IMR-90 (cell line): ENCODE data around the gene DNM3. TPM values are rescaled to one million over a fixed set of nuclear protein-coding genes. Genes with fewer than 3 reads are reported as not detected.

Experiments
- ATAC-seq: fragments of 200-7000 bp; cut with Tn5 transposase; 2 replicates; pipeline ENCODE4 v1.9.1; 2020; ENCODE audit warnings: low read depth, mild to moderate bottlenecking, moderate library complexity
- BruUV-seq: library from RNA; stranded (reverse); fragments of 400-500 nt; replicated peaks from 2 replicates; lab custom pipeline; 2021; lab: Mats Ljungman, UMichigan
- CTCF ChIA-PET: fragments of 300-600 bp; formaldehyde crosslinking; extraction: SDS; loops from one replicate; lab custom pipeline; 2021; ENCODE audit warnings: antibody characterized with exemption; lab: Yijun Ruan, JAX
- POLR2A ChIA-PET: fragments of 300-600 bp; sonication (Branson Sonifier 250); formaldehyde crosslinking; loops from one replicate; lab custom pipeline; 2022; ENCODE audit warnings: antibody characterized with exemption; ENCODE audit not compliant: unreplicated experiment; lab: Charles Lee
- DNase-seq: peaks from one replicate; pipeline ENCODE4 v3.0.0; 2013
- H2AFZ ChIP-seq: replicated peaks from 2 replicates; pipeline ENCODE3; 2013; ENCODE audit warnings: low read length, mild to moderate bottlenecking; ENCODE audit not compliant: poor library complexity
- H2AK5ac ChIP-seq: 2 replicates; pipeline ENCODE4 v1.6.1; 2013; ENCODE audit warnings: low read depth, low read length, inconsistent platforms
- H2AK9ac ChIP-seq: replicated peaks from 2 replicates; pipeline ENCODE3; 2013; ENCODE audit warnings: mild to moderate bottlenecking, low read depth, low read length, moderate library complexity; ENCODE audit not compliant: poor library complexity
- H2BK120ac ChIP-seq: 2 replicates; pipeline ENCODE4 v1.6.1; 2013; ENCODE audit warnings: low read depth, low read length, inconsistent platforms
- H2BK15ac ChIP-seq: 3 replicates; pipeline ENCODE4 v1.6.1; 2013; ENCODE audit warnings: low read depth, low read length, inconsistent platforms
- H2BK20ac ChIP-seq: 2 replicates; pipeline ENCODE4 v1.6.1; 2013; ENCODE audit warnings: low read depth, mild to moderate bottlenecking, inconsistent platforms, low read length, moderate library complexity
- H2BK5ac ChIP-seq: 2 replicates; pipeline ENCODE4 v1.6.1; 2013; ENCODE audit warnings: mild to moderate bottlenecking, low read depth, low read length, inconsistent platforms; ENCODE audit not compliant: poor library complexity, severe bottlenecking
- H3K14ac ChIP-seq: replicated peaks from 2 replicates; pipeline ENCODE4 v1.6.1; 2013; ENCODE audit warnings: low read depth, low read length, inconsistent platforms
- H3K18ac ChIP-seq: 2 replicates; pipeline ENCODE4 v1.6.1; 2013; ENCODE audit warnings: low read depth, low read length, control low read depth
- H3K23ac ChIP-seq: 2 replicates; pipeline ENCODE4 v1.6.1; 2013; ENCODE audit warnings: low read depth, low read length, inconsistent platforms
- H3K27ac ChIP-seq: 2 replicates; pipeline ENCODE4 v1.5.1; 2013; ENCODE audit warnings: mild to moderate bottlenecking, control low read depth, low read length; ENCODE audit not compliant: insufficient read depth
- H3K27me3 ChIP-seq: 2 replicates; pipeline ENCODE4 v1.6.1; 2013; ENCODE audit warnings: low read length; ENCODE audit not compliant: control insufficient read depth, insufficient read depth
- H3K36me3 ChIP-seq: 2 replicates; pipeline ENCODE4 v1.6.1; 2013; ENCODE audit warnings: low read length, mixed read lengths; ENCODE audit not compliant: control insufficient read depth, insufficient read depth
- H3K4ac ChIP-seq: 2 replicates; pipeline ENCODE4 v1.6.1; 2013; ENCODE audit warnings: low read depth, low read length, inconsistent platforms
- H3K4me1 ChIP-seq: 2 replicates; pipeline ENCODE4 v1.6.1; 2013; ENCODE audit warnings: low read length, mixed read lengths; ENCODE audit not compliant: control insufficient read depth, insufficient read depth
- H3K4me2 ChIP-seq: 2 replicates; pipeline ENCODE4 v1.6.1; 2013; ENCODE audit warnings: low read depth, mild to moderate bottlenecking, control low read depth, low read length, moderate library complexity
- H3K4me3 ChIP-seq: 2 replicates; pipeline ENCODE4 v1.5.1; 2013; ENCODE audit warnings: low read depth, mild to moderate bottlenecking, control low read depth, low read length, moderate library complexity; ENCODE audit not compliant: insufficient read depth
- H3K56ac ChIP-seq: 2 replicates; pipeline ENCODE4 v1.6.1; 2013; ENCODE audit warnings: low read length, inconsistent platforms; ENCODE audit not compliant: insufficient read depth; ENCODE audit errors: extremely low read depth
- H3K79me1 ChIP-seq, 2 experiments: 2 replicates each; pipeline ENCODE4 v1.6.1; 2013; ENCODE audit warnings: low read length in 2 of 2, inconsistent platforms in 1 of 2, low read depth in 1 of 2
- H3K9ac ChIP-seq: 2 replicates; pipeline ENCODE4 v1.6.1; 2013; ENCODE audit warnings: low read depth, low read length, control low read depth
- H3K9me1 ChIP-seq: 2 replicates; pipeline ENCODE4 v1.6.1; 2013; ENCODE audit warnings: low read length, inconsistent platforms; ENCODE audit not compliant: insufficient read depth
- H3K9me3 ChIP-seq: 2 replicates; pipeline ENCODE4 v1.6.1; 2013; ENCODE audit warnings: low read length; ENCODE audit not compliant: control insufficient read depth, insufficient read depth
- H4K20me1 ChIP-seq: 2 replicates; pipeline ENCODE4 v1.6.1; 2013; ENCODE audit warnings: low read length, inconsistent platforms; ENCODE audit not compliant: insufficient read depth
- H4K5ac ChIP-seq: 2 replicates; pipeline ENCODE4 v1.6.1; 2013; ENCODE audit warnings: mild to moderate bottlenecking, low read depth, low read length, control low read depth
- H4K8ac ChIP-seq, 2 experiments: 2 replicates each; pipeline ENCODE4 v1.6.1; 2013; ENCODE audit warnings: low read depth in 2 of 2, low read length in 2 of 2, control low read depth in 1 of 2, inconsistent platforms in 1 of 2
- H4K91ac ChIP-seq: 2 replicates; pipeline ENCODE4 v1.6.1; 2013; ENCODE audit warnings: low read depth, low read length, inconsistent platforms; ENCODE audit not compliant: insufficient read depth
- BHLHE40 ChIP-seq: fragments of 150-350 bp; IDR thresholded peaks from 2 replicates; pipeline ENCODE4 v1.6.1; 2016; ENCODE audit warnings: mild to moderate bottlenecking, low read depth, low read length
- CEBPB ChIP-seq: IDR thresholded peaks from 2 replicates; pipeline ENCODE4 v1.6.1; 2012; ENCODE audit warnings: low read depth, low read length, improper control_type of control experiment
- CHD1 ChIP-seq: IDR thresholded peaks from 2 replicates; pipeline ENCODE4 v1.6.1; 2012; ENCODE audit warnings: low read depth, low read length, improper control_type of control experiment
- ELK1 ChIP-seq: fragments of 150-350 bp; IDR thresholded peaks from 2 replicates; pipeline ENCODE4 v1.6.1; 2016; ENCODE audit warnings: low read depth, mild to moderate bottlenecking, low read length, moderate library complexity, borderline replicate concordance
- MAFK ChIP-seq: IDR thresholded peaks from 2 replicates; pipeline ENCODE4 v1.6.1; 2012; ENCODE audit warnings: low read depth, low read length, improper control_type of control experiment
- MAZ ChIP-seq: IDR thresholded peaks from 2 replicates; pipeline ENCODE4 v1.6.1; 2012; ENCODE audit warnings: low read depth, mild to moderate bottlenecking, low read length, improper control_type of control experiment, moderate library complexity, borderline replicate concordance
- MXI1 ChIP-seq: IDR thresholded peaks from 2 replicates; pipeline ENCODE4 v1.6.1; 2012; ENCODE audit warnings: low read depth, mild to moderate bottlenecking, low read length, moderate library complexity, borderline replicate concordance
- NFE2L2 ChIP-seq: fragments of 150-350 bp; IDR thresholded peaks from 2 replicates; pipeline ENCODE4 v1.6.1; 2016; ENCODE audit warnings: low read depth, mild to moderate bottlenecking, low read length
- POLR2A ChIP-seq: IDR thresholded peaks from 2 replicates; pipeline ENCODE4 v1.6.1; 2012; ENCODE audit warnings: mild to moderate bottlenecking, low read depth, low read length
- RAD21 ChIP-seq: IDR thresholded peaks from 2 replicates; pipeline ENCODE4 v1.6.1; 2012; ENCODE audit warnings: low read length, improper control_type of control experiment
- RCOR1 ChIP-seq: IDR thresholded peaks from 2 replicates; pipeline ENCODE4 v1.6.1; 2012; ENCODE audit warnings: mild to moderate bottlenecking, low read length, improper control_type of control experiment; ENCODE audit not compliant: insufficient replicate concordance
- RFX5 ChIP-seq: IDR thresholded peaks from 2 replicates; pipeline ENCODE4 v1.8.0; 2012; ENCODE audit warnings: low read depth, mild to moderate bottlenecking, low read length, moderate library complexity
- SMC3 ChIP-seq: fragments of 150-350 bp; IDR thresholded peaks from 2 replicates; pipeline ENCODE4 v1.6.1; 2016; ENCODE audit warnings: low read depth, mild to moderate bottlenecking, antibody characterized with exemption, low read length, moderate library complexity
- dilution Hi-C: fragments of 300-500 bp; cut with HindIII; formaldehyde crosslinking; loops from one replicate; pipeline ENCODE4 v1.14.3; 2018; ENCODE audit warnings: low sequenced_read_pairs; ENCODE audit not compliant: unreplicated experiment
- in situ Hi-C: fragments of 300-500 bp; cut with MboI; formaldehyde crosslinking; loops from 3 replicates; pipeline ENCODE4 v1.14.3; 2019; ENCODE audit warnings: low sequenced_read_pairs, inconsistent platforms, mixed read lengths
- intact Hi-C: fragments of 100-400 bp; cut with micrococcal nuclease; formaldehyde crosslinking; loops from 2 replicates; pipeline ENCODE4 v1.10.0; 2022
- polyA plus RNA-seq, 3 experiments: library from polyadenylated mRNA; depleted of rRNA; stranded (reverse); fragments of >200 nt; gene quantifications; 2 replicates each; pipeline ENCODE4 v1.2.3, GENCODE V29; 2012; ENCODE audit warnings: low replicate concordance in 1 of 3
- total RNA-seq: library from RNA; depleted of rRNA; stranded (reverse); fragments of >200 nt; gene quantifications from 2 replicates; pipeline ENCODE4 v1.2.3, GENCODE V29; 2012

DNM3 gene
- total and polyA plus RNA-seq, 2 of the 4 experiments (the other 2 are of a cell fraction), result 0.36 TPM

DNA sequence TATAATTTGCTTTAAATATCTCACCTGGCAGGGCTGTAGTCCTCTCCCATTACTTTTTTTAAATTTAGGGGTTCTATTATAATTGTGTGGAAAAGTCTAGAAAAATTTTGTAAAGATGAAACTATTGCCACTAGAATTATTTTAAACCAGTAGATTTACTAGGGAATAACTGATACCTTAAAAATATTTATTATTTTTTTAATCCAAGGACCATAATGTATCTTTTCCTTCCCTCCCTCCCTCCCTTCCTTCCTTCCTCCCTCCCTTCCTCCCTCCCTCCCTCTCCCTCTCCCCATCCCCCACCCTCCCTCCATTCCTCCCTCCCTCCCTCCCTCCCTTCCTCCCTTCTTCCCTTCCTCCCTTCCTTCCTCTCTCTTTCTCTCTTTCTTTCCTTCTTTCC lies 90.5 kb downstream of the DNM3 start:
- no peaks in the 10 kb centered on the region for H3K4me1 ChIP-seq
- H3K4me3 ChIP-seq, result no peak overlapping the region
- H3K56ac ChIP-seq, result no peak overlapping the region
- CTCF ChIA-PET, result no interaction called here
- H3K9me1 ChIP-seq, result no peaks in the 10 kb centered on the region
- no peaks in the 10 kb centered on the region for H3K9me3 ChIP-seq
- no peak overlapping the region for H3K9ac ChIP-seq
- H2AK5ac ChIP-seq, result no peak overlapping the region
- no peak overlapping the region for H2AFZ ChIP-seq
- intact Hi-C loops (no loop called here), dilution Hi-C loops (no loop called here), in situ Hi-C loops (no loop called here)
- no TSS peak for BruUV-seq
- no peak overlapping the region for H2BK120ac ChIP-seq
- no peak overlapping the region for H3K4me2 ChIP-seq
- no peak overlapping the region for H2BK20ac ChIP-seq
- TF ChIP-seq RCOR1 (no peak), MAFK (no peak), NFE2L2 (no peak), POLR2A (no peak), MAZ (no peak), RFX5 (no peak), MXI1 (no peak), SMC3 (no peak), RAD21 (no peak), CEBPB (no peak), ELK1 (no peak), BHLHE40 (no peak), CHD1 (no peak)
- no peak overlapping the region for H3K23ac ChIP-seq
- H3K14ac ChIP-seq, result no peak overlapping the region
- H2BK15ac ChIP-seq, result no peak overlapping the region
- no peak overlapping the region for H4K91ac ChIP-seq
- H4K8ac ChIP-seq, result no peak overlapping the region
- H3K79me1 ChIP-seq, result no peaks in the 10 kb centered on the region
- H3K18ac ChIP-seq, result no peak overlapping the region
- no peaks in the 10 kb centered on the region for H4K20me1 ChIP-seq
- POLR2A ChIA-PET, result no interaction called here
- H3K27me3 ChIP-seq, result peaks cover 4% of the 10 kb centered on the region; the same call in 1 of the 2 replicates
- H3K4ac ChIP-seq, result no peak overlapping the region
- H3K27ac ChIP-seq, result no peak overlapping the region
- ATAC-seq (no peak), DNase-seq (no peak)
- H2AK9ac ChIP-seq, result no peak overlapping the region
- H4K5ac ChIP-seq, result no peak overlapping the region
- H3K36me3 ChIP-seq, result no peaks in the 10 kb centered on the region
- no peak overlapping the region for H2BK5ac ChIP-seq
